ENCODE results near the gene ATP13A2.

Gene ATP13A2

GRCh38 chr1:17031436-17031835 is 19.7 kb upstream of the ATP13A2 start:
- intact Hi-C loops (cut with DNase I; ENCODE audit: low total_unique reads): no loop called here
- Histone ChIP-seq H3K9me3 (no peaks in the 10 kb centered on the region), H3K27ac (no peak overlapping the region), H3K36me3 (peaks cover 53 to 76% (median 67%) of the 10 kb centered on the region in 3 donors), H3K4me3 (no peak overlapping the region), H3K4me1 (peaks cover 0 to 8% (median 0%) of the 10 kb centered on the region in 4 donors), H3K27me3 (no peaks in the 10 kb centered on the region)
- no peak for TF ChIP-seq CTCF (IDR thresholded peaks at IDR 0.05)
- no peak for DNase-seq

- no peak overlapping the region for H3K4me3 ChIP-seq
- no peak for TF ChIP-seq CTCF (IDR thresholded peaks at IDR 0.05)
- no peaks in the 10 kb centered on the region for H3K27me3 ChIP-seq
- intact Hi-C loops (cut with DNase I; ENCODE audit: low total_unique reads): no loop called here
- H3K4me1 ChIP-seq: peaks cover 0 to 8% (median 0%) of the 10 kb centered on the region in 4 donors
- no peak for DNase-seq
- H3K9me3 ChIP-seq: no peaks in the 10 kb centered on the region
- H3K27ac ChIP-seq: no peak overlapping the region
- H3K36me3 ChIP-seq: peaks cover 61 to 89% (median 76%) of the 10 kb centered on the region in 3 donors
Measured at GRCh38 chr1:17030206-17030605, 18.5 kb upstream of the ATP13A2 start.

- no peak overlapping the region for H3K27ac ChIP-seq
- H3K4me1 ChIP-seq: peaks cover 0 to 8% (median 0%) of the 10 kb centered on the region in 4 donors
- no peak for TF ChIP-seq CTCF (IDR thresholded peaks at IDR 0.05)
- intact Hi-C loops (cut with DNase I; ENCODE audit: low total_unique reads): no loop called here
- no peaks in the 10 kb centered on the region for H3K9me3 ChIP-seq
- no peak for DNase-seq
- peaks cover 76 to 94% (median 89%) of the 10 kb centered on the region in 3 donors for H3K36me3 ChIP-seq
- no peak overlapping the region for H3K4me3 ChIP-seq
- no peaks in the 10 kb centered on the region for H3K27me3 ChIP-seq
Measured at GRCh38 chr1:17028662-17029188, 17.0 kb upstream of the ATP13A2 start.

DNA sequence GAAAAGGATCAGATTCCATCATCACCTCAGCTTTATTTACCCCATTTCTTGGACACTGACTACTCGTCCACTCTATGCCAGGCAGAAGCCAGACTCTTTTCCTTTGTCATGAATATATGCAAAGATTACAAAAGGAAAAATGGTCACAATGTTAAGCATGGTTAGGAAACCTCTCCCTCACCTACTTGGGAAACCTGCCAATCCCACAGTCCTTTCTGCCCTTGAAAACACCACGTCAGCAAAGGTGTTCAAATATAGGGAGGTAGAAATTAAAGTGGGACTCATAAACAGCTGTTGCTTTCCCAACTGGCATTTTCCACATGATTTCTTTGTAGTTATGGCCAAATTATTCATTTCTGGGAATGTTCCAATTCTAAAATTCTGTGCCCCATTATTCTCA is 16.2 kb upstream of the ATP13A2 start:
- no peak for TF ChIP-seq CTCF (IDR thresholded peaks at IDR 0.05)
- Histone ChIP-seq H3K4me1 (peaks cover 0 to 8% (median 0%) of the 10 kb centered on the region in 4 donors), H3K4me3 (no peak overlapping the region), H3K27me3 (no peaks in the 10 kb centered on the region), H3K27ac (no peak overlapping the region), H3K36me3 (peaks cover 80 to 94% (median 89%) of the 10 kb centered on the region in 3 donors), H3K9me3 (no peaks in the 10 kb centered on the region)
- intact Hi-C loops (cut with DNase I; ENCODE audit: low total_unique reads): no loop called here
- no peak for DNase-seq

- H3K27ac ChIP-seq: no peak overlapping the region
- intact Hi-C loops (cut with DNase I; ENCODE audit: low total_unique reads): no loop called here
- H3K36me3 ChIP-seq: peaks cover 80 to 94% (median 89%) of the 10 kb centered on the region in 3 donors
- H3K27me3 ChIP-seq: no peaks in the 10 kb centered on the region
- no peak overlapping the region for H3K4me3 ChIP-seq
- no peak for TF ChIP-seq CTCF (IDR thresholded peaks at IDR 0.05)
- H3K4me1 ChIP-seq: peaks cover 0 to 8% (median 0%) of the 10 kb centered on the region in 4 donors
- H3K9me3 ChIP-seq: no peaks in the 10 kb centered on the region
- peak in 1 of 2 donors; percentile 66 for DNase-seq
Measured at GRCh38 chr1:17027403-17027802, 15.7 kb upstream of the ATP13A2 start.

DNA sequence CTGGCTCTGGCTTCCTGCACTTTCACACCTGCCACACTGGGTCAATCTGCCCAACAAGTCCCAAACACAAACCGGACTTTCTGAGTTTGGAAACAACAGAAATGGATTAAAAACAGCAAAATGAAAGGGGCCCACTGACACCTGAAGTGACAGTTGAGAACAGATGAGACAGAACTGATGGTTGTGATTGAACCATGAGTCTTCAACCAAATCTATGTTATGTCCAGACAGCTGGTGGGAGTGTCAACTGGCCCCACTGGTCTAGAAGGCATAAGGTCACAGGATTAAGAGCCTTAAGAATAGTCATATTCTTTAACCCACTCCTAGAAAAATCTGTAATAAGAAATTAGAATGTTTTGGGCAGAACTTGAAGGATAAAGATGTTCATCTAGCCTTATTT is 13.0 kb upstream of the ATP13A2 start:
- no peak for TF ChIP-seq CTCF (IDR thresholded peaks at IDR 0.05)

More for the DNA sequence above, 13.0 kb upstream of the ATP13A2 start:
- intact Hi-C loops (cut with DNase I; ENCODE audit: low total_unique reads): no loop called here
- H3K9me3 ChIP-seq: no peaks in the 10 kb centered on the region
- no peak overlapping the region for H3K27ac ChIP-seq
- H3K27me3 ChIP-seq: no peaks in the 10 kb centered on the region
- no peak overlapping the region for H3K4me3 ChIP-seq
- no peak for DNase-seq
- peaks cover 0 to 8% (median 0%) of the 10 kb centered on the region in 4 donors for H3K4me1 ChIP-seq
- peaks cover 90 to 99% (median 92%) of the 10 kb centered on the region in 3 donors for H3K36me3 ChIP-seq

All from tibial artery (tissue), 4 donors.